Glutamatergic neuron (in vitro differentiated cells): ENCODE data around the gene LIMCH1. TPM values are rescaled to one million over a fixed set of nuclear protein-coding genes. Genes with fewer than 3 reads are reported as not detected.

Source experiments
- DNase-seq: peaks from one replicate; pipeline ENCODE4 v3.0.0; 2022
- H3K27ac Mint-ChIP-seq: one replicate; pipeline ENCODE4 v1.8.0; 2020; ENCODE audit warnings: mild to moderate bottlenecking, mixed read lengths, inconsistent platforms; ENCODE audit not compliant: unreplicated experiment
- H3K27me3 Mint-ChIP-seq: one replicate; pipeline ENCODE4 v1.8.0; 2020; ENCODE audit warnings: mild to moderate bottlenecking, moderate library complexity, mixed read lengths, inconsistent platforms; ENCODE audit not compliant: unreplicated experiment
- H3K36me3 Mint-ChIP-seq: one replicate; pipeline ENCODE4 v1.8.0; 2020; ENCODE audit warnings: mild to moderate bottlenecking, mixed read lengths, inconsistent platforms; ENCODE audit not compliant: unreplicated experiment
- H3K4me1 Mint-ChIP-seq: one replicate; pipeline ENCODE4 v1.8.0; 2020; ENCODE audit warnings: mild to moderate bottlenecking, low read depth, mixed read lengths, inconsistent platforms; ENCODE audit not compliant: unreplicated experiment
- H3K4me3 Mint-ChIP-seq: one replicate; pipeline ENCODE4 v1.8.0; 2020; ENCODE audit warnings: mild to moderate bottlenecking, mixed read lengths, inconsistent platforms; ENCODE audit not compliant: unreplicated experiment
- H3K9me3 Mint-ChIP-seq: one replicate; pipeline ENCODE4 v1.8.0; 2020; ENCODE audit warnings: mild to moderate bottlenecking, moderate library complexity, mixed read lengths, inconsistent platforms; ENCODE audit not compliant: unreplicated experiment
- CTCF ChIP-seq: fragments of 200-600 bp; sonication (generic); IDR thresholded peaks from one replicate; pipeline ENCODE4 v1.5.0; 2021; ENCODE audit not compliant: partially characterized antibody, unreplicated experiment
- total RNA-seq: library from RNA; stranded (reverse); fragmentation: NEBNext Ultra II Directional; extraction: Animal tissue kit (Norgen Biotek cat#: 25700); gene quantifications from one replicate; pipeline ENCODE4 v1.2.1, GENCODE V29; 2021; ENCODE audit not compliant: unreplicated experiment

The LIMCH1 gene
- total RNA-seq, 1 donor from 2014 or later = 22.5 TPM

DNA sequence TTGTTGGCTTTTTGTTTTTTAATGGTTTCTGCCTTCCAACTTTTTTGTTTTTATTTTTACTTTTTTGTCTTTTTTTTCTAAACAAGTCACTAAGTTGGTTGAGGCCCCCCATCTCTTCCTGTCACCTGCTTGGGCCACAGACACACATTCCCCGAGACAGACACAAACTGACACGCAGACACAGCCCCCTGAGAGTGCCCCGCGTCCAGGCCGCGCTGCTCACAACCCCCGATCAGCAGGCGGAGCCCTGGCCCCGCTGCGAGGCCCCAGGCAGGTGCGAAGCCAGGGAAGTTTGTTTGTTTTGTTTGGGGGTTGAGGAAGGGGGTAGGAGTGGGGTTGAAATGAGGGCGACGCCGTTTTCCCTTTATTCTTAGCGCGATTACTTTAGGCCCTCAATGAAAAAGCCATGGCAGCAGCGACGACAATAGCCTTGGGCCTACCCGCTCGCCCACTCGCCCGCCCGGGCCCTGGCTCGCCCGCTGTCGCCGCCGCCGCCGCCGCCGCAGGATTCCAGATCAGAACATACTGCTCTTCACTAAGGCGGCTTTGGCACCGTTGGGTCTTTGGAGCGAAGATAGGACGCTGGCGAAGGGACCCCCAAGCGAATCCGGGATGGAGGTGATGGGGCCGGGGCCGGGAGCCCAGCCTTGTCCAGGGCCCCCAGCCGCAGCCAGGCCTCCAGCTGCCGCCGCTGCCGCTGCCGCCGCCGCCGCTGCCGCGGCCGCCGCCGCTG is 207.5 kb downstream of the LIMCH1 start:
- Mint-ChIP-seq H3K36me3 (peaks cover 13% of the 10 kb centered on the region), H3K27ac (peak overlapping the region; percentile 81), H3K4me3 (peak overlapping the region; percentile 77), H3K9me3 (peaks cover 31% of the 10 kb centered on the region), H3K4me1 (peaks cover 12% of the 10 kb centered on the region), H3K27me3 (peaks cover 48% of the 10 kb centered on the region)
- TF ChIP-seq CTCF = no peak
- DNase-seq = peak; percentile 39

DNA sequence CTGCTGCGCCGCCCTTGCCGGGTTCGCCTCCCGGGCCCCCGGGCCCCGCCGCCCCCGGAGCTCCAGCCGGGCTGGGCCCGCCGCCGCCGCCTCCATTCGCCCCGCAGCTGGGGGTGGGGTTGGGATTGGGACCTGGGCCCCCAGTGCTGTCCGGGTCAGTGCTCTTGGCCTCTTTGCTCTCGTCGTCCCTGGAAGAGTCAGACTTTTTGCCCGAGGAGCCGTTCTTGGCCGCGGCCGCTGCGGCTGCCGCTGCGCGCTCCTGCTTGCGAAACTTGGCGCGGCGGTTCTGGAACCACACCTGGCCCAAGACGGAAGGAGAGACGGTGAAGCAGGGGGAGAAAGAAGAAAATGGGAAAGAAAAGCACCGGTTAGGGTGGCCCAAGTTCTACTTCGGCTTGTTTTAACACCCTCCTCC is 208.1 kb downstream of the LIMCH1 start:
- Mint-ChIP-seq H3K27ac (peak overlapping the region; percentile 88), H3K4me3 (peak overlapping the region; percentile 91), H3K36me3 (peaks cover 13% of the 10 kb centered on the region), H3K27me3 (peaks cover 51% of the 10 kb centered on the region), H3K4me1 (peaks cover 15% of the 10 kb centered on the region), H3K9me3 (peaks cover 33% of the 10 kb centered on the region)
- no peak for DNase-seq
- TF ChIP-seq CTCF = no peak

DNA sequence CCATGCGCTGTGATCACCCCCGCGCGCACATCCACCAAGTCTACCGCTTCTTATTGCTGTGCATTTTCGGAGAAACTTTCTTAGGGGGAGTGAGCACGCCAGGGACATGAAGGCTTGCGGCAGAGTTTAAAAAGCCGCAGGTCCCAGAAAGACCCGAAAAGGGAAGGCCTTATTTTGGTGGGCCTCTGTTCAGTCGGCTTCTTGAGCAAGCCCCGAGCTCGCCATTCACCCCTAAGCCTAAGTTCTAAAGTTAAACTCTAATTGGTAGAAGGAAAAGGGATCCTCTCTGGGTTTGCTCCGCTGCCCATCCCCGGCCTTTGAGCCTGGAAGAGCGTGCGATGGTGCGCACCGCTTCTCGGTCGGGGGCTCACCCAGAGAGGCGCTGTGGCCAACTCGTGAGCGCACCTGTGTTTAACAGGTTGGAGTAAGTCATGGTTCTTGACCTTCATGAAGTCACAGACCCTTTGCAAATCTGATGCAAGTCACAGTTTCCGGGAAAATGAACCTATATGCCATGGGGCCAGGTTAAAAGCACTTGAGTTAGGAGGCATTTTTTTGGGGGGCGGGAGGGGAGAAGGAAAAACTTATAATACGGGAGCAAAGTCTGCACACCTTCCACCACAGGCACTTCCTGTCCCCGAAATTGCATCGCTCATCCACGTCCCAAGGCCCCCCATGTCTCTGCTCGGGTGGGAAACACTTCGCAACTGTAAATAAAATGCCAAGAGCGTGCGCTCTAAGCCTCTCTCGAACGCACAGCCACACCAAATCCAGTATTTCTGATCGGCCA is 208.7 kb downstream of the LIMCH1 start:
- H3K9me3 Mint-ChIP-seq = peaks cover 33% of the 10 kb centered on the region
- no peak for DNase-seq
- TF ChIP-seq CTCF = no peak
- peaks cover 15% of the 10 kb centered on the region for H3K4me1 Mint-ChIP-seq
- peaks cover 54% of the 10 kb centered on the region for H3K27me3 Mint-ChIP-seq
- peak overlapping the region; percentile 69 for H3K27ac Mint-ChIP-seq
- peak overlapping the region; percentile 91 for H3K4me3 Mint-ChIP-seq
- peaks cover 13% of the 10 kb centered on the region for H3K36me3 Mint-ChIP-seq

DNA sequence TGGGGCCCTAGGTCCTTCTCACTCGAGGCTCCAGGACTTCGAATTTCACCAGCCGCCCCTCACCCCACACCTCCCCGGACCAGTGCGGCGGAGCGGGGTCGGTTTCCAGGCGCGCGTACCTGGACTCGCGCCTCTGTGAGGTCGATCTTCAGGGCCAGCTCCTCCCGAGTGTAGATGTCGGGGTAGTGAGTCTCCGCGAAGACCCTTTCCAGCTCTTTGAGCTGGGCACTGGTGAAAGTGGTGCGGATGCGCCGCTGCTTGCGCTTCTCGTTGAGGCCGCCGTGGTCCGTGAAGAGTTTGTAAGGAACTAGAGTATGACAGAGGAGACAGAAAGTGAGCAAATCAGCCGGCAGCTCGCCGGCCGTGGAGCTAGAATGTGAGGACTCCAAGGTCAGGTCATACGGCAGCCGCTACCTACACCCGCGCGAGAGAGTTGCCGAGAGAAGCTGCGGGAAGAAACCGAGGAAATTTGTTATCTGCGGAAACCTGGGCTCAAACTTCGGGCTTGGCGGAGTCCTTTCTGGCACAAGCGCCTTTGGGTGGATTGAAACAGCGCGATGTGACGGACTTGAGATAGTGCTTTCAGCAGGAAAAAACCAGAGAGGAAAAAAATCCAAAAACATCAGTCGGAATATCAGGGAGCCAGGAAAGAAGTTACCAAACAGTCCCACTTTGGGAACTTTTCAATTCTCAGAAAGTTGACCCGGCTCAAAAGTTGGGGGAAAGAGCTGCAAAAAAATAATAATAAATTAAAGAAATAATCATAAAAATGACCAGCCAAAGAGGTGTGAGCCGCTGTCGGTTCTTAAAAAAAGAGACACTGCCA is 209.5 kb downstream of the LIMCH1 start:
- Mint-ChIP-seq H3K9me3 (peaks cover 36% of the 10 kb centered on the region), H3K36me3 (peaks cover 9% of the 10 kb centered on the region), H3K4me3 (peak overlapping the region; percentile 91), H3K27me3 (peaks cover 59% of the 10 kb centered on the region), H3K27ac (peak overlapping the region; percentile 69), H3K4me1 (peaks cover 22% of the 10 kb centered on the region)
- DNase-seq = peak; percentile 26
- no peak for TF ChIP-seq CTCF
